Activated T-helper 1 cell treated with anti-CD3 and anti-CD28 coated beads, Interleukin-12 subunit alpha, Interleukin-12 subunit beta, Interleukin-2, Interleukin-4 antibody, amounts not matched to agents 30 ng/mL and 10 ng/mL and 1 ng/mL, durations not matched to agents 14 hours and 24 hours and 36 hours (primary cell): ENCODE results near the gene TRIO. TPM values are rescaled to one million over a fixed set of nuclear protein-coding genes. Genes with fewer than 3 reads are reported as not detected.
A peak's percentile ranks its signal among the peaks of the same experiment; 100 is the strongest.

Experiments
- DNase-seq: peaks from one replicate; pipeline ENCODE4 v3.0.0; 2021; ENCODE audit warnings: low spot score
- H3K27ac Mint-ChIP-seq: one replicate; pipeline ENCODE4 v1.8.0; 2021; ENCODE audit warnings: mild to moderate bottlenecking, mixed read lengths
- H3K27me3 Mint-ChIP-seq: one replicate; pipeline ENCODE4 v1.8.0; 2022; ENCODE audit warnings: mild to moderate bottlenecking, moderate library complexity, mixed read lengths; ENCODE audit not compliant: insufficient read depth
- H3K36me3 Mint-ChIP-seq: one replicate; pipeline ENCODE4 v1.8.0; 2021; ENCODE audit warnings: low read depth, mixed read lengths
- H3K4me1 Mint-ChIP-seq: one replicate; pipeline ENCODE4 v1.8.0; 2021; ENCODE audit warnings: low read depth, mixed read lengths
- H3K4me3 Mint-ChIP-seq: one replicate; pipeline ENCODE4 v1.8.0; 2021; ENCODE audit warnings: mild to moderate bottlenecking, moderate library complexity, mixed read lengths
- H3K9me3 Mint-ChIP-seq: one replicate; pipeline ENCODE4 v1.8.0; 2021; ENCODE audit warnings: mixed read lengths
- intact Hi-C: fragments of 100-400 bp; cut with micrococcal nuclease; formaldehyde crosslinking; loops from one replicate; pipeline ENCODE4 v1.15.1; 2024
- total RNA-seq: library from RNA; stranded (reverse); gene quantifications from 2 replicates; pipeline ENCODE4 v1.2.3, GENCODE V29; 2022

Gene TRIO
- total RNA-seq, 1 donor from 2014 or later: 11.4 TPM

DNA sequence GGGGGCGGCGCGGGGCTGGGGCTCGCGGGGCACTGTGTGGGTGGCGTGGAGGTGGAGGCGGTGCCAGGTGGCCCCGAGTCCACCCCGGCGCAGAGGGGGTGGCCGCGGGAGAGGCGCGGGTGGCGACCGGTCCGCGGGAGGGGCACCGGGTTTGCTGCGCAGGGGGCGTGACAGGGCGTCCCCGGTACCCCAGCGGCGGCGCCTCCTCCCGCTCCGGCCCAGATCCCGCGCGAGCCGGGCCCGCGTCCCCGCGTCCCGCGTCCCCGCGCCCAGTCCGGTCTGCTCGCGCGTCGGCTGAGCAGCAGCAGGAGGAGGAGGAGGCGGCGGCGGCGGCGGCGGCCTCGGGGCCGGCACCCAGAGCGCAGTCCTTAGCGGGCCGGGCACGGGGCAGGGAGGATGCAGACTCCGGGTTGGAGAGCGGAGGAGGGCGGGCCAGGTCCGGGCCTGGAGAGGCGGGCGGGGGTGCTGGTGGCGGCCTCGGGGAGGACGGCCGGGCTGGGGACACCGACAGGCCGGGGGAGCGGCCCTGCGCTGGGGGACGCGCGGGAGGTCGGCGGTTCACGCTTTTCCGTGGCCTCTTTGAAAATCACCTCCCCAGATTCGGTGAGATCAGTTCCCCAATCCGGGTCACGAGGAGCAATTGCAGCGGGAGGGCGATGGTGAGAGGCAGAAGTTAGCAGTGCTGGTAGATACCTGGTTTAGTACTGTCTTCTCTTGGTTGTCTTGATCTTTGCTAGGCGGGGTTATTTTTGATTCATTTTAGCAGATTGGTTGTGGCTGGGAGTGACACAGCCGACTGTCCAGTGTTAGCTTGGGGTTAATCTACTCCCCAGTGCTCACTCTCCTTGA, 1.7 kb downstream of the TRIO start:
- H3K4me1 Mint-ChIP-seq: peaks cover 14% of the 10 kb centered on the region
- DNase-seq: peak; percentile 16
- peak overlapping the region; percentile 80 for H3K4me3 Mint-ChIP-seq
- peak overlapping the region; percentile 0 for H3K27ac Mint-ChIP-seq
- intact Hi-C loops: loop anchor here (1.0 to 10.0 kb wide), 4 partner anchors 119 to 730 kb away; partner anchors contain the start of genes ANKH and OTULINL
- H3K36me3 Mint-ChIP-seq: no peaks in the 10 kb centered on the region
- H3K27me3 Mint-ChIP-seq: peaks cover 47% of the 10 kb centered on the region
- H3K9me3 Mint-ChIP-seq: no peaks in the 10 kb centered on the region

DNA sequence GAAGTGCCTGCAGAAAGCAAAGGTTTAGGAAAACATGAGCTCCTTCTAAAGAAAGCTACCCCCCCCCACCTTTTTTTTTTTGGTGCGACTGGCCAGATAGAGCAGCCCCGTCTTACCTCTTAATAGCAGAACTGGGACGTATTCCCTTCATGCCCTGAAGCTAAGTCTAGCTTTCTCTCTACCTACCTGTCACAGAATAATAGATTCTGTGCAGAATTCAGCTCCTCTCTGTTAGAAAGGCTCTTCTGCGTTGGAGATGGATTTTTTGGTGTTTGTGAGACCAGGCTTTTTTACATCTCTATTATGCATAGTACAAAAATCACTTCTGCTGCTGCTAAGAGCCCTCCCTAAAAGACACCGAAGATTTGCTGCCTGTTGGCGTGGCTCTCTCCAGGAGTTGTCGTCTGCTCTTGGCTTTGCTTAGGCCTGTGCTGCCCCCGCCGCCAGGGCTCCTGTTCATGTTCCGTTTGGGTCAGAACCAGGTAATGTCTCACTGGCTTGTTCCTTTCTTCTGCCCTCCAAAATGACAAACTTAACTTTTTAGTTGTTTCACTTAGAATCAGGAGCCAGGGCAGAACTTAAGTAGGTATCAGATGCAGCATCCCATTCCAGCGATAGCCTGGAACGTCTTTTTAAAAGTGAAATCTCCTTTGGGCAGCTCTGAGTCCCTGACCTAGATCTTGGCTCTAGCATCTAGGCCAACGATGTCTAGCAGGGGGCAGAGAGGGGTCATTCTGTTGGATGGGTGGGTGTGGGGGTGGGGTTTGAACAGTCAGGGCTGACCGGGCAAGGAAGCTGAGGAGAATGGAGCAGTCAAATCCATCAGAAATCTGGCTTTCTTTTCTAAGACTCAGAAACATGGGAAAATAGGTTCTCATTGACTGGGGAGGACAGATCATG, 2.5 kb downstream of the TRIO start:
- no peak overlapping the region for H3K27ac Mint-ChIP-seq
- intact Hi-C loops: loop anchor here (2.0 to 10.0 kb wide), 2 partner anchors 135 to 729 kb away; partner anchors contain the start of gene ANKH
- H3K9me3 Mint-ChIP-seq: no peaks in the 10 kb centered on the region
- H3K36me3 Mint-ChIP-seq: no peaks in the 10 kb centered on the region
- no peak for DNase-seq
- peak overlapping the region; percentile 76 for H3K4me3 Mint-ChIP-seq
- H3K27me3 Mint-ChIP-seq: peaks cover 51% of the 10 kb centered on the region
- H3K4me1 Mint-ChIP-seq: peaks cover 14% of the 10 kb centered on the region

DNA sequence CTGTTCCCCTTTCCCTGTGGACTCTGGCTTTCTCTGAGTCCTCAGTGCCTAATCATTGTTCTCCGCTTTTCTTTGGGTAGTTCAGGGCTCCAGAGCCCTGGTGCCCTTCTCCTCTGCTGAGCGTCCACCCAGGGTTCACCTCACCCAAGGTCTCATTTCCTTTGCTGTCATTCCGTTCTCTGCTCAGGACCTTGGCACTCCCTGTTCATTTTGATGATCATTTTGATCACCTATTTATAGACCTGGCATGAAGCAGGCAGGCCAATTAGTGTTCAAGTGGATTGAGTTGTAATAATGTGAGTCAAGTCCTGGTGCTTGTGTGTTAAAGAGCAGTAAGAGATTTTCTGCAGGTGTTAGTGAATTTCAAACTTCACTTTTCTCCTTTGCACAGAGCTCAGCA, 3.6 kb downstream of the TRIO start:
- H3K4me3 Mint-ChIP-seq: no peak overlapping the region
- H3K27ac Mint-ChIP-seq: no peak overlapping the region
- DNase-seq: no peak
- intact Hi-C loops: loop anchor here (10.0 kb wide), 1 partner anchor 728 kb away; the partner anchor contains the start of gene ANKH
- H3K9me3 Mint-ChIP-seq: no peaks in the 10 kb centered on the region
- peaks cover 14% of the 10 kb centered on the region for H3K4me1 Mint-ChIP-seq
- no peaks in the 10 kb centered on the region for H3K36me3 Mint-ChIP-seq
- H3K27me3 Mint-ChIP-seq: peaks cover 60% of the 10 kb centered on the region

DNA sequence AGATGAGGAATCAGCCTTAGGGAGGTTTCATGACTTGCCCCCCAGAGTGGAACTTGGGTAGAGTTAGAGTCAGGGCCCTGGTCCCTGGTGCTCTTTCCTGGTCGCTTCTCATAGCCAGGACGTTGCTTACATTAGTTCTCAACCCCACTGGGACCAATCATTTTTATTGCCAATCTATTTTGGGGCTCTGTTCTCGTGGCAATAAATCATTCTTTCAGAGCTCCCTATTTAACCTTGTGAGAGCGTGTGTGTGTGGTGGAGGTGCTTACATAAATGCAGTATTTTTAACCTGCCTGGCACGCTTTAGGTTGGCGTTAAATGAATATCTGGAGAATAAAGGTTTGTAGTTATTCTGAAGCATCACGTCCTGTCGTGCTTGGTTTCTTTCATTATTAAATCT, 4.1 kb downstream of the TRIO start:
- DNase-seq: no peak
- Mint-ChIP-seq H3K9me3 (no peaks in the 10 kb centered on the region), H3K36me3 (no peaks in the 10 kb centered on the region), H3K27me3 (peaks cover 57% of the 10 kb centered on the region), H3K4me3 (no peak overlapping the region), H3K4me1 (peaks cover 10% of the 10 kb centered on the region), H3K27ac (no peak overlapping the region)
- intact Hi-C loops: loop anchor here (10.0 kb wide), 1 partner anchor 728 kb away; the partner anchor contains the start of gene ANKH

DNA sequence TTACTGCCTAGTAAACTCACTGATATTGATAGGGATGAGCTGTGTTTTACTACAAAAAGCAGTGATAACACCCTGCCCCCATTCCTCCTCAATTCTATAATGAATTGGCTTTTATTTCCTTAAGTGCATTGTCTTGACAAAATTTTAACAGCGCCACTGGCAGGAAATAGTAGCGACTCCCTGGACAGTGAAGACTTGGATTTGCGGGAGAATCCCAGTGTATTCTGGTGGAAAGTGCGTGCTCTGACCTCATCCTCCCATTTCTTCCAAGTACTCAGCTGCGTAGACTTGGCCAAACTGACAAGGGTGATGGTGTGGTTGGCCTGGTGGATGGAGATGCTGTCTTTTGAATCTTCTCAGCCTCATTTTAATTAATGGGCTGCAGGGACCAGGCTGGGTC, 5.3 kb downstream of the TRIO start:
- Mint-ChIP-seq H3K36me3 (no peaks in the 10 kb centered on the region), H3K4me1 (peaks cover 5% of the 10 kb centered on the region), H3K27ac (no peak overlapping the region), H3K27me3 (peaks cover 51% of the 10 kb centered on the region), H3K4me3 (no peak overlapping the region), H3K9me3 (no peaks in the 10 kb centered on the region)
- intact Hi-C loops: loop anchor here (10.0 kb wide), 1 partner anchor 726 kb away; the partner anchor contains the start of gene ANKH
- DNase-seq: no peak

DNA sequence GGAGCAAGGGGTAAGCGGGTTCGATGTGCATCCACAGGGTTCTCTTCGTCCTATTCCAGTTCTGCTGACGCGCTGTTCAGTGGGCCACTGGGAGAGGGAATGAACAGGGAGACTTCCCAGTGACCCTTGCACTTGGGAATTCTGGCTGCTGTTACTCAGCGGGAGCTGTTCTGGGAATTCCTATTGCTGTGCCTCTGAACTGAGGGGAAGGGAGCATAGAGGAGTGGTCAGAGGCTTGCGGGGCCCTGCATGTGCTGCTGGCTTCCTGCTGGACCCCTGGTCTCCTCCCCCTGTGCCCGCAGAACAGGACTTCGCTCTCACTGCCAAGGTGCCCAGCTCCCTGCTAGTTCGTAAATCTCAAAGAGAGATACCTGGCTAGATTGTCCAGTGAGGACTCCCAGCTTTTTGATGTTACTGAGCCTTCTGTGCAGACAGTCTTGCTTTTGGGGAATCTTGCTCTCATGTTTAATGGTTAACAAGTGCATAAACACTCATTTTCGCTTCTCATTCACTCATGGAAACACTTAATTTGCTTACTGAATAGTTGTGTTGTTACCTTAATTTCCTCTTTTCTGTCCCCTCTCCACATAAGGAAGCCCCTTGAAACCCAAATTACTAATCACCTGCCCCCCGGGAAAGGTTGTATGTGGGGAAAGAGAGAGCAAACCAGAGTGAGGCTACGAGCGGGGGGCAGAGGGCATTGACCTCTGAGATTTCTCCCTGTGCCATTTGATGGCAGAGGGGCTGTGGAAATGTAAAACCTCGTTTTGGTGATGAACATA, 5.9 kb downstream of the TRIO start:
- peaks cover 53% of the 10 kb centered on the region for H3K27me3 Mint-ChIP-seq
- no peak for DNase-seq
- intact Hi-C loops: loop anchor here (10.0 kb wide), 1 partner anchor 726 kb away; the partner anchor contains the start of gene ANKH
- H3K4me3 Mint-ChIP-seq: no peak overlapping the region
- H3K4me1 Mint-ChIP-seq: peaks cover 5% of the 10 kb centered on the region
- H3K36me3 Mint-ChIP-seq: no peaks in the 10 kb centered on the region
- H3K9me3 Mint-ChIP-seq: no peaks in the 10 kb centered on the region
- H3K27ac Mint-ChIP-seq: no peak overlapping the region

DNA sequence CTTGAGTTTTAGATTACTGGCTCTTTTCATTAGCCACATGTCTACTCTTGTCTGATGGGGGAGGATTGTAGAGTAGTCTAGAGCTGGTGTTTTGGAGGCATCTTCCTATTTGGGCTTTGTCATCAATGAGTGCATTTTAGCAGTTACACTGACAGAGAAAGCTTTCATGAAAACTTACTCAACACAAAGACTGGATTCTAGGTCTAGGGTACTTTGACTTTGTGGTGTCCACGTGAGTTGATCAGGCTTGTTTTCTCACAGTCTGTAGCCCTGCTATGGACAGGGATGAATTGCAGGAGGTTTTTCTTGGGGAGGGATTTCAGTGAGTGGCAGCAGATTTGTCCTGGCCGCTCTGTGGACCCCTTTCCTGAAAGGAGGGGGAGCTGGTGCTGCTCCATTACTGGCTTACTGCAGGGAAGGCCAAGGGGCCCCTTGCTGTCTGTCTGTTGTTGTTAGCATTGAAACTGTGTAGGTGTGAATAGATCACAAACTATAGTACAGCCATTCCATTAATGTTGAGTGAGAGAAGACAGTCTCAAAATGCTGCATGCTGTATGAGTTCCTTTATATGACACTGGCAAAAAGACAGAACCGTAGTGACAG, 6.6 kb downstream of the TRIO start:
- H3K36me3 Mint-ChIP-seq: no peaks in the 10 kb centered on the region
- no peak for DNase-seq
- H3K27ac Mint-ChIP-seq: no peak overlapping the region
- H3K9me3 Mint-ChIP-seq: no peaks in the 10 kb centered on the region
- no peak overlapping the region for H3K4me3 Mint-ChIP-seq
- intact Hi-C loops: loop anchor here (10.0 kb wide), 1 partner anchor 725 kb away; the partner anchor contains the start of gene ANKH
- H3K27me3 Mint-ChIP-seq: peaks cover 52% of the 10 kb centered on the region
- H3K4me1 Mint-ChIP-seq: peaks cover 5% of the 10 kb centered on the region

DNA sequence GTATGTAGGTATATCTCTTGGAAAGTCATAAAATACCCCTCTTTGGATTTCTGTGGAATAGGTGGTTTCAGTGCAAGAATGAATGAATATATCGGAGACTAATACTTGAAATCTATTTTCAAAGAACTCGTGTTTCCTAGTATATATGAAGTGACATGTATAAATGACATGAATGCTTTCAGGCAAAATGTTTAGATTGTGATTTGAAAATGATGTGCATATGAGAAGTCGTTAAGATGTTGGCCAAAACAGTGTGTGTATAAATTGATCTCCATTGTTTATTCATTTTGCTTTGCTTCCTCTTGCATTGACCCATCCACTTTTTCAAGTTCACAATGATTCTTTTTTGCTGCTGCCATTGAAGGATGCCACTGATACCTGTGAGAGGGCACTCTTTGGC, 8.3 kb downstream of the TRIO start:
- H3K27me3 Mint-ChIP-seq: peaks cover 37% of the 10 kb centered on the region
- DNase-seq: no peak
- H3K9me3 Mint-ChIP-seq: no peaks in the 10 kb centered on the region
- intact Hi-C loops: no loop called here
- H3K4me3 Mint-ChIP-seq: no peak overlapping the region
- no peaks in the 10 kb centered on the region for H3K36me3 Mint-ChIP-seq
- H3K4me1 Mint-ChIP-seq: no peaks in the 10 kb centered on the region
- H3K27ac Mint-ChIP-seq: no peak overlapping the region

DNA sequence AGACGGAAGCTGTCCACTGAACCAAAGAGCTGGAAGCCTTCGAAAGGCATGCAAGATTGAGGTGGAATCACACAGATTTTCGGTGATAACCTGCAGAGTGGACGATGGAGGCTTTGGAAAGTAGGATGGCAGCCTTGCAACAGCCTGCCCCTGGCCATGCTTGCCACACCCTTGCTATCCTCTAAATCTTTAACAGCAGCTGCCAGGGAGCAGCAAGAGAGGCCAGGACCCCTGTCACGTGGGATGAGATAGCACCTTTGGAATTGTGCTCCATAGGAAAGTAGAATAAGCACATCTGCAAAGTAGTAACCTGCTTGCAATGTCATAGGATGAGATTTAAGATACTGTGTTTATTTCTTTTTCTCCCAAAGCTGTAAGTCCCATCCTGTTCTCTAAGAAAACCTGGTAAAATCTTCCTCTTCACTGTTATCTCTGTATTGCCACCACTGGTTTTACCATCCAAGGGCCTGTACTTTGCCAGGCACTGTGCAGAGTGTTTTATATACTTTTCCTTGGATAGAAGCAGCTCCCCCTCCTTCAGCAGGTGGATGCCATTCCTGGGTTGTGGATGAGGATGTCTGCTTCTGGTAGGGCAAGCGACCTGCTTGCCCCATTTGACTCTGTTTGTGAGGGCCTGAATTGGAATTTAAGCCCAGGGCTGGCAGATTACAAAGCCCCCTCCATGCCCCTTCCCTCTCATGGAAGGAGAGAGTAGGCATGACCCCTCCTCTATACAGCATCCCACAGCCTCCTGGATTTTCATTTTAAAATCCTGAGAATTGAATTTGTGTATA, 10.1 kb downstream of the TRIO start:
- Mint-ChIP-seq H3K4me3 (no peak overlapping the region), H3K4me1 (no peaks in the 10 kb centered on the region), H3K27me3 (peaks cover 26% of the 10 kb centered on the region), H3K36me3 (no peaks in the 10 kb centered on the region), H3K27ac (no peak overlapping the region), H3K9me3 (no peaks in the 10 kb centered on the region)
- no peak for DNase-seq
- intact Hi-C loops: no loop called here

DNA sequence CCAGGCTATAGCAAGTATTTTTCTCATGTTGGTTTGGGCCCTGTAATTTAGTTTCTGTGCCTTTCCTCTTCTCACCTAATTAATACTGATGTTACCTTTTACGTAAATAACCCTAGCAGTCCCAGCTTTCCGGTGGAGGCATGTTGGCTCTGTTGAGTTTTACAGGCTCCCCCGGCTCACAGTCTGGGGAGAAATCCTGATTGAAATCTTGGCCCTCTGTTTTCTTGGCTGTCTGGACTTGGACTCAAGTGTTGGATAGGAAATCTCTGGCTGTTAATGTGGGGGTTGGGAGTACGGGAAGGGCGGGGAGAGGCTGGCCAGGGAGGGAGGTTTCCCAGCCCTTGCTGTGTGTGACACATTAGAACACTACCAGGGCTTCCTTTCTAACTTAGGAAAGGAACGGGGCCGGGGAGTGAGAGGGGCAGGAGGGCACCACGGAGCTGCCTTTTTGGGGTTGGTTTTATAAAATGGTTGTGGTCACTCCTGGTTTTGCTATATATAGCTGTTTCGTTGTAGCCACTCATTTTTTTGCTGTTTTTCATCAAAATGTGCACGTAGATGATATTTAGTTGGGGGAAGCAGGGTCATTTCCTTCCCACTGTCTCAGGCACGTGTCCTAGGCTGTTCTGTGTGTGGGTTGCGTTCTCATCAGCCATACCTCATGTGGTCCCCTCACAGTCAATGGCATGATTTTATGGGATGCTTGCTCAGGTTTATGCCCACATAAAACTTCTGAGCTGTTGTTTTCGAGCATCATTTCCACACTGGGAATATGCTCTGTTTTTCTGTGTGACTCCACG, 11.0 kb downstream of the TRIO start:
- intact Hi-C loops: no loop called here

DNA sequence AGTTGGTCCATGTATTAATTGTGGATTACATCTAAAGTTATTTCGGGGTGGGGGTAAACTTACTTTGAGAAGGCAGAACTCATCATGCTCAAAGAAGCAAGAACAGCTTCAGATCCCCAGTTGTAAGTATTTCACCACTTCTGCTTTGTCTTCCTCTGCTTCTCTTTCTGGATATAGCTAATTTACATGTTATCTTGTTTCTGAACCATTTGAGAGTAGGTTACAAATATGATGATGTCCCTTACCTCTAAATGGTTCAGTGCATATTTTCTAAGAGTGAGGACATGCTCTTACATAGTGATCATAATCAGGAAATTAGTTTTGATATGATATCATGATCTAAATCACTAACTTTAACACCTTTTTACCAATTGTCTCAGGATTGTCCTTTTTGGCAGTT, 11.9 kb downstream of the TRIO start:
- Mint-ChIP-seq H3K4me1 (no peaks in the 10 kb centered on the region), H3K36me3 (no peaks in the 10 kb centered on the region), H3K27ac (no peak overlapping the region), H3K4me3 (no peak overlapping the region), H3K9me3 (no peaks in the 10 kb centered on the region), H3K27me3 (peaks cover 19% of the 10 kb centered on the region)
- DNase-seq: no peak
- intact Hi-C loops: no loop called here

More for the DNA sequence above, 11.0 kb downstream of the TRIO start:
- Mint-ChIP-seq H3K9me3 (no peaks in the 10 kb centered on the region), H3K4me1 (no peaks in the 10 kb centered on the region), H3K27me3 (peaks cover 25% of the 10 kb centered on the region), H3K27ac (no peak overlapping the region), H3K36me3 (no peaks in the 10 kb centered on the region), H3K4me3 (no peak overlapping the region)
- DNase-seq: no peak
